GM12878 (cell line): Measurements from ENCODE around the gene MFAP4.

Experiments
- DPF2 ChIP-seq: fragments of 450-650 bp; IDR thresholded peaks from 2 replicates; pipeline ENCODE4 v1.6.1; 2017; ENCODE audit warnings: mild to moderate bottlenecking
- EZH2 ChIP-seq: IDR thresholded peaks from 2 replicates; pipeline ENCODE4 v1.6.1; 2012; ENCODE audit warnings: low read depth, mild to moderate bottlenecking, control low read depth, inconsistent platforms, low read length, borderline replicate concordance; ENCODE audit not compliant: control insufficient read depth
- FOS ChIP-seq: IDR thresholded peaks from 3 replicates; pipeline ENCODE4 v1.6.1; 2011; ENCODE audit warnings: borderline replicate concordance; ENCODE audit not compliant: insufficient read length; ENCODE audit errors: extremely low read depth
- GABPA ChIP-seq: IDR thresholded peaks from 2 replicates; pipeline ENCODE4 v1.6.1; 2014; ENCODE audit warnings: antibody characterized with exemption, low read depth, mild to moderate bottlenecking, inconsistent platforms

GRCh38 chr17:19343671-19344151 lies 43.3 kb downstream of the MFAP4 start:
- TF ChIP-seq EZH2 (no peak), DPF2 (no peak), GABPA (no peak), FOS (no peak)
